Liver (tissue), 9 donors: ENCODE results near the gene FRMD4B. TPM values are rescaled to one million over a fixed set of nuclear protein-coding genes. Genes with fewer than 3 reads are reported as not detected.

Source experiments
- DNase-seq: peaks from one replicate; pipeline ENCODE4 v3.0.0-alpha.2; 2017; ENCODE audit warnings: low spot score
- H3K27ac ChIP-seq, 2 donors: one replicate each; pipeline ENCODE4 v1.7.0; 2013; ENCODE audit warnings: inconsistent platforms in 2 of 2, low read length in 2 of 2, control low read depth in 1 of 2, low read depth in 1 of 2, mild to moderate bottlenecking in 1 of 2
- H3K27me3 ChIP-seq, 4 donors: one replicate each; pipeline versions ENCODE4 v1.6.1 to v1.7.0; 2013; ENCODE audit warnings: low read length in 3 of 4, inconsistent platforms in 1 of 4, mild to moderate bottlenecking in 1 of 4, moderate library complexity in 1 of 4; ENCODE audit not compliant: control insufficient read depth in 4 of 4, insufficient read depth in 4 of 4
- H3K36me3 ChIP-seq, 4 donors: one replicate each; pipeline versions ENCODE4 v1.6.1 to v1.7.0; 2013; ENCODE audit warnings: low read length in 3 of 4, mild to moderate bottlenecking in 3 of 4, low read depth in 1 of 4, moderate library complexity in 1 of 4; ENCODE audit not compliant: control insufficient read depth in 4 of 4, insufficient read depth in 3 of 4
- H3K4me1 ChIP-seq, 4 donors: one replicate each; pipeline versions ENCODE4 v1.6.1 to v1.7.0; 2013; ENCODE audit warnings: low read length in 3 of 4, mild to moderate bottlenecking in 3 of 4, moderate library complexity in 1 of 4; ENCODE audit not compliant: control insufficient read depth in 4 of 4, insufficient read depth in 4 of 4
- H3K4me3 ChIP-seq, 3 donors: one replicate each; pipeline versions ENCODE4 v1.6.1 to v1.7.0; 2013; ENCODE audit warnings: low read length in 3 of 3, control low read depth in 1 of 3, low read depth in 1 of 3, mild to moderate bottlenecking in 1 of 3
- H3K9ac ChIP-seq, 2 donors: one replicate each; pipeline ENCODE4 v1.7.0; 2013; ENCODE audit warnings: low read length in 2 of 2, mild to moderate bottlenecking in 2 of 2, moderate library complexity in 2 of 2, control low read depth in 1 of 2, low read depth in 1 of 2
- H3K9me3 ChIP-seq, 4 donors: one replicate each; pipeline versions ENCODE4 v1.6.1 to v1.7.0; 2013; ENCODE audit warnings: low read length in 3 of 4; ENCODE audit not compliant: control insufficient read depth in 4 of 4
- FOXA1 ChIP-seq: IDR thresholded peaks from 2 replicates; pipeline ENCODE4 v1.6.1; 2016; ENCODE audit warnings: antibody characterized with exemption
- GABPA ChIP-seq, 2 donors: IDR thresholded peaks in 1 of 2; conservative IDR thresholded peaks in 1 of 2; 2 replicates each; pipeline ENCODE4 v1.6.1; 2016; ENCODE audit warnings: antibody characterized with exemption in 2 of 2, mild to moderate bottlenecking in 1 of 2, moderate library complexity in 1 of 2
- HNF4A ChIP-seq, 2 donors: conservative IDR thresholded peaks; 2 replicates each; pipeline ENCODE4 v1.6.1; 2016; ENCODE audit warnings: antibody characterized with exemption in 2 of 2, mild to moderate bottlenecking in 2 of 2
- JUND ChIP-seq, 2 donors: IDR thresholded peaks; 2 replicates each; pipeline ENCODE4 v1.6.1; 2016; ENCODE audit warnings: antibody characterized with exemption in 2 of 2
- MAX ChIP-seq: IDR thresholded peaks from 2 replicates; pipeline ENCODE4 v1.6.1; 2016; ENCODE audit warnings: antibody characterized with exemption
- NR2F2 ChIP-seq: IDR thresholded peaks from 2 replicates; pipeline ENCODE4 v1.6.1; 2016; ENCODE audit warnings: antibody characterized with exemption
- RAD21 ChIP-seq, 2 donors: IDR thresholded peaks; 2 replicates each; pipeline ENCODE4 v1.6.1; 2016; ENCODE audit warnings: antibody characterized with exemption in 2 of 2, mild to moderate bottlenecking in 2 of 2
- RXRA ChIP-seq, 2 donors: IDR thresholded peaks; 2 replicates each; pipeline ENCODE4 v1.6.1; 2017 to 2018; ENCODE audit warnings: antibody characterized with exemption in 2 of 2, mild to moderate bottlenecking in 1 of 2
- SP1 ChIP-seq: IDR thresholded peaks from 2 replicates; pipeline ENCODE4 v1.6.1; 2018; ENCODE audit warnings: antibody characterized with exemption, mild to moderate bottlenecking
- TAF1 ChIP-seq: conservative IDR thresholded peaks from 2 replicates; pipeline ENCODE4 v1.6.1; 2016; ENCODE audit warnings: antibody characterized with exemption, mild to moderate bottlenecking
- WGBS: extraction: QIAGEN DNeasy Blood & Tissue Kit; methylation state at CpG from one replicate; pipeline ENCODE4 v1.1.7; 2013; 5-methylcytosine and 5-hydroxymethylcytosine counted together
- polyA plus RNA-seq, 2 donors: library from polyadenylated mRNA; stranded (reverse) in 1 of 2; unstranded in 1 of 2; fragments of 200-250 nt in 1 of 2; fragments of >200 nt in 1 of 2; fragmentation: Nextera tagmentation in 1 of 2; extraction: Ambion mirVana in 1 of 2; gene quantifications; one replicate each; pipeline versions ENCODE4 v1.2.1 to v1.2.3, GENCODE V29; 2013 to 2015
- total RNA-seq, 2 donors: library from RNA; depleted of rRNA; stranded (reverse); fragments of >200 nt; gene quantifications; one replicate each; pipeline ENCODE4 v1.2.3, GENCODE V29; 2014
- TF ChIP-seq, protein P1 (sequence below): fragments of 150-350 bp; IDR thresholded peaks from 2 replicates; pipeline ENCODE4 v1.5.1; 2017; ENCODE audit warnings: improper control_type of control experiment, low read depth, low read length; ENCODE audit not compliant: missing input control
- TF ChIP-seq, protein P2 (sequence below): IDR thresholded peaks from 2 replicates; pipeline ENCODE4 v1.6.1; 2016; ENCODE audit warnings: antibody characterized with exemption
- TF ChIP-seq, protein P3 (sequence below): IDR thresholded peaks from 2 replicates; pipeline ENCODE4 v1.6.1; 2016; ENCODE audit warnings: antibody characterized with exemption
- TF ChIP-seq, protein P4 (sequence below): IDR thresholded peaks from 2 replicates; pipeline ENCODE4 v1.6.1; 2016; ENCODE audit warnings: antibody characterized with exemption, mild to moderate bottlenecking
- donor health status: healthy.
- donor health status: healthy.
- donor health status: healthy.
- donor health status: healthy.
- donor health status: healthy.

FRMD4B gene
- total and polyA plus RNA-seq, 4 donors, result 7.3 to 22.6 (median 15.0) TPM

- H3K27ac ChIP-seq, result no peak overlapping the region
- no peaks in the 10 kb centered on the region for H3K27me3 ChIP-seq
- no peaks in the 10 kb centered on the region for H3K4me1 ChIP-seq
- no peaks in the 10 kb centered on the region for H3K9me3 ChIP-seq
- H3K4me3 ChIP-seq, result no peak overlapping the region
- no peak overlapping the region for H3K9ac ChIP-seq
- TF ChIP-seq SP1 (no peak), RXRA (IDR thresholded peaks at IDR 0.05) (no peak), RAD21 (IDR thresholded peaks at IDR 0.05) (no peak), TAF1 (no peak), JUND (IDR thresholded peaks at IDR 0.05) (no peak), MAX (no peak), FOXA1 (no peak)
- TF ChIP-seq, protein P1, sequence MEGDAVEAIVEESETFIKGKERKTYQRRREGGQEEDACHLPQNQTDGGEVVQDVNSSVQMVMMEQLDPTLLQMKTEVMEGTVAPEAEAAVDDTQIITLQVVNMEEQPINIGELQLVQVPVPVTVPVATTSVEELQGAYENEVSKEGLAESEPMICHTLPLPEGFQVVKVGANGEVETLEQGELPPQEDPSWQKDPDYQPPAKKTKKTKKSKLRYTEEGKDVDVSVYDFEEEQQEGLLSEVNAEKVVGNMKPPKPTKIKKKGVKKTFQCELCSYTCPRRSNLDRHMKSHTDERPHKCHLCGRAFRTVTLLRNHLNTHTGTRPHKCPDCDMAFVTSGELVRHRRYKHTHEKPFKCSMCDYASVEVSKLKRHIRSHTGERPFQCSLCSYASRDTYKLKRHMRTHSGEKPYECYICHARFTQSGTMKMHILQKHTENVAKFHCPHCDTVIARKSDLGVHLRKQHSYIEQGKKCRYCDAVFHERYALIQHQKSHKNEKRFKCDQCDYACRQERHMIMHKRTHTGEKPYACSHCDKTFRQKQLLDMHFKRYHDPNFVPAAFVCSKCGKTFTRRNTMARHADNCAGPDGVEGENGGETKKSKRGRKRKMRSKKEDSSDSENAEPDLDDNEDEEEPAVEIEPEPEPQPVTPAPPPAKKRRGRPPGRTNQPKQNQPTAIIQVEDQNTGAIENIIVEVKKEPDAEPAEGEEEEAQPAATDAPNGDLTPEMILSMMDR, result no peak
- no peak for DNase-seq
- 57% methylated on average over 8 of the region's 8 CpGs for WGBS
- H3K36me3 ChIP-seq, result no peaks in the 10 kb centered on the region
Observed at GRCh38 chr3:69121950-69122349, 263.9 kb downstream of the FRMD4B start.

- Histone ChIP-seq H3K4me1 (no peaks in the 10 kb centered on the region), H3K36me3 (no peaks in the 10 kb centered on the region), H3K9ac (no peak overlapping the region), H3K4me3 (no peak overlapping the region), H3K27me3 (no peaks in the 10 kb centered on the region), H3K27ac (no peak overlapping the region), H3K9me3 (no peaks in the 10 kb centered on the region)
- 84% methylated on average over 6 of the region's 6 CpGs for WGBS
- TF ChIP-seq GABPA (IDR thresholded peaks at IDR 0.05 in 1 of 2, conservative IDR thresholded peaks at IDR 0.05 in 1 of 2) (no peak), HNF4A (conservative IDR thresholded peaks at IDR 0.05) (no peak), NR2F2 (no peak)
- TF ChIP-seq, protein P2, sequence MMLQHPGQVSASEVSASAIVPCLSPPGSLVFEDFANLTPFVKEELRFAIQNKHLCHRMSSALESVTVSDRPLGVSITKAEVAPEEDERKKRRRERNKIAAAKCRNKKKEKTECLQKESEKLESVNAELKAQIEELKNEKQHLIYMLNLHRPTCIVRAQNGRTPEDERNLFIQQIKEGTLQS, result no peak
- no peak for DNase-seq
Observed at GRCh38 chr3:69121513-69121912, 264.4 kb downstream of the FRMD4B start.

DNA sequence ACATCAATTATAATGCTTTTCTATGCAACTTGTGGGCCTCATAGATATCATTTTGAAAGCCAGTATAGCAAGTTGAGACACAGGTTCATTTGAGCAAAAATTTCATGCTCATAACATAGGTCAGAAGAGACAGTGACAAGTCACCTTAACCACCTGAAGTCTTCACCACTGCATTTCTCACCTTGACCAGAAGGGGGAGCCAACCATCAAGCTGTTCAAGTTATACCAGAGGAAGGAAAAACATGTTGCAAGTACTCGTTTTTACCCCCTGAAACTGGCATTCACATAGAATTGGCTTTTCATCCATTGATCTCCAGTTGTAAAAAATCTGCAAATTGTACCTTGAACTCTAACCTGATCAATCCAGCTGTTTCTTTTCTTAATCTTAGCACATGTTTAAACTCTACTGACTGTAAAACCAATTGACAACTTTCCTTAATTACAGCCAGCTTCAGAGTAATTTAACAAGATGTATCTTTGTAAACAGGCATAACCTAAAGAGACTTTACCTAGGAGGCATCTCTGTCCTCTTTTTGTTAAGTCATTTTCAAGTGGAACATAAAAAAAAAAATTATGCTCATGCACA lies 264.9 kb downstream of the FRMD4B start:
- Histone ChIP-seq H3K36me3 (no peaks in the 10 kb centered on the region), H3K27ac (no peak overlapping the region), H3K9ac (no peak overlapping the region), H3K9me3 (no peaks in the 10 kb centered on the region), H3K4me3 (no peak overlapping the region), H3K4me1 (no peaks in the 10 kb centered on the region), H3K27me3 (no peaks in the 10 kb centered on the region)
- DNase-seq, result peak; percentile 77
- WGBS, result 1% methylated on average over 1 of the region's 1 CpG
- TF ChIP-seq, protein P3, sequence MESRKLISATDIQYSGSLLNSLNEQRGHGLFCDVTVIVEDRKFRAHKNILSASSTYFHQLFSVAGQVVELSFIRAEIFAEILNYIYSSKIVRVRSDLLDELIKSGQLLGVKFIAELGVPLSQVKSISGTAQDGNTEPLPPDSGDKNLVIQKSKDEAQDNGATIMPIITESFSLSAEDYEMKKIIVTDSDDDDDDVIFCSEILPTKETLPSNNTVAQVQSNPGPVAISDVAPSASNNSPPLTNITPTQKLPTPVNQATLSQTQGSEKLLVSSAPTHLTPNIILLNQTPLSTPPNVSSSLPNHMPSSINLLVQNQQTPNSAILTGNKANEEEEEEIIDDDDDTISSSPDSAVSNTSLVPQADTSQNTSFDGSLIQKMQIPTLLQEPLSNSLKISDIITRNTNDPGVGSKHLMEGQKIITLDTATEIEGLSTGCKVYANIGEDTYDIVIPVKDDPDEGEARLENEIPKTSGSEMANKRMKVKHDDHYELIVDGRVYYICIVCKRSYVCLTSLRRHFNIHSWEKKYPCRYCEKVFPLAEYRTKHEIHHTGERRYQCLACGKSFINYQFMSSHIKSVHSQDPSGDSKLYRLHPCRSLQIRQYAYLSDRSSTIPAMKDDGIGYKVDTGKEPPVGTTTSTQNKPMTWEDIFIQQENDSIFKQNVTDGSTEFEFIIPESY, result no peak
- TF ChIP-seq RAD21 (IDR thresholded peaks at IDR 0.05), result peak; percentile 88 to 93
- TF ChIP-seq, protein P1, result peak; percentile 91
- TF ChIP-seq NR2F2, result no peak
- TF ChIP-seq, protein P4, sequence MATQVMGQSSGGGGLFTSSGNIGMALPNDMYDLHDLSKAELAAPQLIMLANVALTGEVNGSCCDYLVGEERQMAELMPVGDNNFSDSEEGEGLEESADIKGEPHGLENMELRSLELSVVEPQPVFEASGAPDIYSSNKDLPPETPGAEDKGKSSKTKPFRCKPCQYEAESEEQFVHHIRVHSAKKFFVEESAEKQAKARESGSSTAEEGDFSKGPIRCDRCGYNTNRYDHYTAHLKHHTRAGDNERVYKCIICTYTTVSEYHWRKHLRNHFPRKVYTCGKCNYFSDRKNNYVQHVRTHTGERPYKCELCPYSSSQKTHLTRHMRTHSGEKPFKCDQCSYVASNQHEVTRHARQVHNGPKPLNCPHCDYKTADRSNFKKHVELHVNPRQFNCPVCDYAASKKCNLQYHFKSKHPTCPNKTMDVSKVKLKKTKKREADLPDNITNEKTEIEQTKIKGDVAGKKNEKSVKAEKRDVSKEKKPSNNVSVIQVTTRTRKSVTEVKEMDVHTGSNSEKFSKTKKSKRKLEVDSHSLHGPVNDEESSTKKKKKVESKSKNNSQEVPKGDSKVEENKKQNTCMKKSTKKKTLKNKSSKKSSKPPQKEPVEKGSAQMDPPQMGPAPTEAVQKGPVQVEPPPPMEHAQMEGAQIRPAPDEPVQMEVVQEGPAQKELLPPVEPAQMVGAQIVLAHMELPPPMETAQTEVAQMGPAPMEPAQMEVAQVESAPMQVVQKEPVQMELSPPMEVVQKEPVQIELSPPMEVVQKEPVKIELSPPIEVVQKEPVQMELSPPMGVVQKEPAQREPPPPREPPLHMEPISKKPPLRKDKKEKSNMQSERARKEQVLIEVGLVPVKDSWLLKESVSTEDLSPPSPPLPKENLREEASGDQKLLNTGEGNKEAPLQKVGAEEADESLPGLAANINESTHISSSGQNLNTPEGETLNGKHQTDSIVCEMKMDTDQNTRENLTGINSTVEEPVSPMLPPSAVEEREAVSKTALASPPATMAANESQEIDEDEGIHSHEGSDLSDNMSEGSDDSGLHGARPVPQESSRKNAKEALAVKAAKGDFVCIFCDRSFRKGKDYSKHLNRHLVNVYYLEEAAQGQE, result no peak
- no peak for TF ChIP-seq HNF4A (conservative IDR thresholded peaks at IDR 0.05)
